Measurements from ENCODE around the gene KTN1. TPM values are rescaled to one million over a fixed set of nuclear protein-coding genes. Genes with fewer than 3 reads are reported as not detected.

Gene KTN1
- total RNA-seq, 2 donors from 2014 or later = 149 to 264 TPM

DNA sequence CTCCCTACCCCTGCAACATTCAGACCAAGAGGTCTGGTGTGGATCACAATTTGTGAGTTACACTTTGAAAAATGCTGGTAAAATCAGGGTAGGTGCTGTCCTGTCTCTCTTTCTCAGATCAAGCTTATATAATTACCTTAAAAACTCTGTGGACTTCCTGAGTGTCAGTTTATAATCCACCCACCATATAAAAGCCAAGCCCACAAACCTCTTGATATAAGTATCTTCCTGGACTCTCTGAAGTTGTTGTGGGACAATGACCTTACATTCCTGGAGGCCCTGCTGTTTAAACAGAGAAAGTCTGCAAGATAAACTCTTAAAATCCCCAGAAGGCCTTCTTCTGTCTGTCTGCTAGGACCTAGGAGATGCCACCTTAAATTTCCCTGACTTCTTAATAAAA is 11.4 kb upstream of the KTN1 start:
- Histone ChIP-seq H3K27ac (no peak overlapping the region), H3K4me1 (no peaks in the 10 kb centered on the region), H3K9me3 (no peaks in the 10 kb centered on the region), H3K36me3 (no peaks in the 10 kb centered on the region), H3K9ac (ENCODE audit: low read depth in 2 of 2, low read length in 2 of 2) (no peak overlapping the region), H3K4me3 (no peak overlapping the region), H3K27me3 (no peaks in the 10 kb centered on the region)
- intact Hi-C loops (cut with DNase I) = no loop called here
- no peak for DNase-seq
- TF ChIP-seq, protein P1, sequence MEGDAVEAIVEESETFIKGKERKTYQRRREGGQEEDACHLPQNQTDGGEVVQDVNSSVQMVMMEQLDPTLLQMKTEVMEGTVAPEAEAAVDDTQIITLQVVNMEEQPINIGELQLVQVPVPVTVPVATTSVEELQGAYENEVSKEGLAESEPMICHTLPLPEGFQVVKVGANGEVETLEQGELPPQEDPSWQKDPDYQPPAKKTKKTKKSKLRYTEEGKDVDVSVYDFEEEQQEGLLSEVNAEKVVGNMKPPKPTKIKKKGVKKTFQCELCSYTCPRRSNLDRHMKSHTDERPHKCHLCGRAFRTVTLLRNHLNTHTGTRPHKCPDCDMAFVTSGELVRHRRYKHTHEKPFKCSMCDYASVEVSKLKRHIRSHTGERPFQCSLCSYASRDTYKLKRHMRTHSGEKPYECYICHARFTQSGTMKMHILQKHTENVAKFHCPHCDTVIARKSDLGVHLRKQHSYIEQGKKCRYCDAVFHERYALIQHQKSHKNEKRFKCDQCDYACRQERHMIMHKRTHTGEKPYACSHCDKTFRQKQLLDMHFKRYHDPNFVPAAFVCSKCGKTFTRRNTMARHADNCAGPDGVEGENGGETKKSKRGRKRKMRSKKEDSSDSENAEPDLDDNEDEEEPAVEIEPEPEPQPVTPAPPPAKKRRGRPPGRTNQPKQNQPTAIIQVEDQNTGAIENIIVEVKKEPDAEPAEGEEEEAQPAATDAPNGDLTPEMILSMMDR (IDR thresholded peaks at IDR 0.05) = no peak

DNA sequence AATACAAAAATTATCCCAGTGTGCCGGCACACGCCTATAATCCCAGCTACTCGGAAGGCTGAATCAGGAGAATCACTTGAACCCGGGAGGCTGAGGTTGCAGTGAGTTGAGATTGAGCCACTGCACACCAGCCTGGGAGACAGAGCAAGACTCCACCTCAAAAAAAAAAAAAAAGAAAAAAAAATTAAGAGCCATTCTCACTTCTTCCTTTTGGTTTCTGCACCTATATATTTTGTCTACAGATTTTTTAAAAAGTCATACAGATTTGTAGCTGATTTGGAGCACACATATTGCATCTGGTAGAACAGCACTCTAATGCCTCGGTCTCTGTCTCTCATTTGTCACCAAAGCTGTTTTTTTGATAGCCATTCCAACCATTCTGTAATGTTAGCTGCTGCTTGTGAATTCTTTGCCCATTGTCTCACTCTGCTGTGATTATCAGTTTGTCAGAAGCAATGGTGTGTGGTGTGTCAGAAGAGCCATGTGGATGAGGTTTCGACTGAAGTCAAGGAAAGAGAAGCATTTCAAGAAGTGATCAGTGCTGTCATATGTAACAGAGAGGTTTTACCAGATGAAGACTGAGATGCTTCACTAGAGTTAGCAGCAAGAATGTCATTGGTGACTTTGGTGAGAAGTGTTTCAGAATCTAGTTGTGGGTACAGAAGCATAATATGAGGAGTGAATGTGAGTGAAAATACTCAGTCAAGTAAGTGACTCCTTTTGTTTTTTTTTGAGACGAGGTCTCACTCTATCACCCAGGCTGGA is 8.7 kb upstream of the KTN1 start:
- intact Hi-C loops (cut with DNase I) = loop anchor here (10.0 kb wide), 1 partner anchor 107 kb away; no protein-coding TSS in a partner anchor
- Histone ChIP-seq H3K9me3 (no peaks in the 10 kb centered on the region), H3K4me1 (no peaks in the 10 kb centered on the region), H3K4me3 (no peak overlapping the region), H3K27me3 (no peaks in the 10 kb centered on the region), H3K27ac (no peak overlapping the region), H3K9ac (ENCODE audit: low read depth in 2 of 2, low read length in 2 of 2) (no peak overlapping the region), H3K36me3 (no peaks in the 10 kb centered on the region)
- no peak for DNase-seq
- TF ChIP-seq, protein P1 (IDR thresholded peaks at IDR 0.05) = no peak

DNA sequence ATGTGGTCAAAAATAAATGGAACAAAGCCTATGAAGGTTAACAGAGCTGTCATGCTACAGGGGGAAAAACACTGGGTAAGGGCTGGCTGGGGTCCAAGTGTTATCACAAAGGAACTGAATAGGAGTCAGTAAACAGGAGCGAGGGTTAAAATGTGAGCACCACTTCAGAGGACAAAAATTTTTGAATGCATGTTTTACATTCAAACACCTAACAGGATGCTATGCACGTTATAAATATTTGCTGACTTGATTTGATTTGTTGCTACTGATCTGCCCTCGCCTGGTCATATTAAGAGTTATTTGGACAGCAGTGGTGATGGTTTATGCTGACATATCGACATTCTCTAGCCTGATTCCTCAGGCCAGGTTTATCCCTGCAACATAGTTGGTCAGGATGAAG is 7.4 kb upstream of the KTN1 start:
- no peak overlapping the region for H3K27ac ChIP-seq
- H3K9me3 ChIP-seq = no peaks in the 10 kb centered on the region
- intact Hi-C loops (cut with DNase I) = loop anchor here (10.0 kb wide), 1 partner anchor 108 kb away; no protein-coding TSS in a partner anchor
- TF ChIP-seq, protein P1 (IDR thresholded peaks at IDR 0.05) = no peak
- no peak overlapping the region for H3K9ac ChIP-seq (ENCODE audit: low read depth in 2 of 2, low read length in 2 of 2)
- no peak for DNase-seq
- no peaks in the 10 kb centered on the region for H3K4me1 ChIP-seq
- H3K36me3 ChIP-seq = no peaks in the 10 kb centered on the region
- no peak overlapping the region for H3K4me3 ChIP-seq
- H3K27me3 ChIP-seq = no peaks in the 10 kb centered on the region

DNA sequence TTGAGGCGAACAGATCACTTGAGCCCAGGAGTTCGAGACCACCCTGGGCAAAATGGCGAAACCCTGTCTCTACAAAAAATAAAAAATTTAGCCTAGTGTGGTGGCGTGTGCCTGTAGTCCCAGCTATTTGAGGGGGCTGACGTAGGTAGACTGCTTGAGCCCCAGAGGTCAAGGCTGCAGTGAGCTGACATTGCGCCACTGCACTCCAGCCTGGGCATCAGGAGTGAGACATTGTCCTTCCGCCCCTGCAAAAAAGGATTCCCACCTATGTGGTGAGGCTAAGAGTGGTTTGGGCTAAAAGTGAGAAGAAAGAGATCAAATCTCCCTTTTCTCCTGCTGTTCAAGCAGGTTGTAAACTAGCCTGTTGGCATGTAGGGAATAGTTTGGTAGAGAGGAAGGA is 5.0 kb upstream of the KTN1 start:
- Histone ChIP-seq H3K36me3 (no peaks in the 10 kb centered on the region), H3K27ac (no peak overlapping the region), H3K4me1 (no peaks in the 10 kb centered on the region), H3K4me3 (no peak overlapping the region), H3K9me3 (no peaks in the 10 kb centered on the region), H3K9ac (ENCODE audit: low read depth in 2 of 2, low read length in 2 of 2) (no peak overlapping the region), H3K27me3 (no peaks in the 10 kb centered on the region)
- intact Hi-C loops (cut with DNase I) = loop anchor here (10.0 kb wide), 1 partner anchor 110 kb away; no protein-coding TSS in a partner anchor
- TF ChIP-seq, protein P1 (IDR thresholded peaks at IDR 0.05) = no peak
- no peak for DNase-seq

DNA sequence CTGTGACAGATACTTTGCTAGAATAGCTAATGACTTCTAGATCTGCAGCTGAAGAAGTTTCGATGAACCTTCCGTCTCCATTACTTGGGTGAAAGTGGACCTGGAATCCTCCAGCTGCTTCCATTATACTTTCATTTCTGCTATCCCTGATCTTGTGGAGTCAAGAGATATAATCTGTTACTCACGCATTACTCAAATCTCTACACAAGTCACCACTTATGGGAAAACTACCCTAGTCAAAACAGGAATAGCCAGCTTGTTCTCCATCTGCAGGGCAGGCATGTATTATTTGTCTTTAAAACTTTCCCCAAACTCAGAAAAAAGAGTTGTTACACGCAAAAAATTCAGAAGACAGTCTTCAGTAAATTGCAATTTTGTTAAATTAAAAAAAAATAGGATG is 2.8 kb upstream of the KTN1 start:
- intact Hi-C loops (cut with DNase I) = loop anchor here (10.0 kb wide), 1 partner anchor 112 kb away; no protein-coding TSS in a partner anchor

More for the DNA sequence above, 2.8 kb upstream of the KTN1 start:
- H3K4me1 ChIP-seq = no peaks in the 10 kb centered on the region
- DNase-seq = no peak
- no peaks in the 10 kb centered on the region for H3K27me3 ChIP-seq
- no peaks in the 10 kb centered on the region for H3K9me3 ChIP-seq
- no peak overlapping the region for H3K4me3 ChIP-seq
- H3K36me3 ChIP-seq = no peaks in the 10 kb centered on the region
- TF ChIP-seq, protein P1 (IDR thresholded peaks at IDR 0.05) = no peak
- no peak overlapping the region for H3K9ac ChIP-seq (ENCODE audit: low read depth in 2 of 2, low read length in 2 of 2)
- H3K27ac ChIP-seq = no peak overlapping the region

Measured in colonic mucosa (tissue), 4 donors.